HPDE6-E6E7 (cell line): ENCODE data around the gene FTO.
A peak's percentile ranks its signal among the peaks of the same experiment; 100 is the strongest.

Source experiments
- DNase-seq: peaks from one replicate; pipeline ENCODE4 v3.0.0; 2011; ENCODE audit warnings: missing footprints; ENCODE audit errors: extremely low spot score

Gene FTO

DNA sequence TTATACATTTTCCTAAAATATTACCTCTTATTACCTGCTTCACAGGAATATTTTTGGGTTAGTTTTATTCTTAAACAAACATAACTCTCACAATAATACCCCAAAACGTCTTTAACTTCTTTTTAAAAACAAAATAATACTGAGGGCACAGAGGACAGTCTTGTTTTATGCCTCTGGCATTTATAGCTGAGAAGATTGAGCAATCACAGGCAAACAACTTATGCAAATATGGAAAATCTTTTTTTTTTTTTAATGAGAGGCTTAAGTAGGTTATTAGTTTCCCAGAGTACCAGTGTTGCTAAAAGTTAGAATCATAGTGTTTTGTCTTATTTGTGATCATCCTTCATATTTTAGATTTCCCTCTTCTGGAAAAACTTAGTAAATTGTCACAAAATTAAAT is 195.0 kb downstream of the FTO start:
- DNase-seq, result no peak

GRCh38 chr16:53899431-53899830 is 195.5 kb downstream of the FTO start:
- DNase-seq, result no peak

DNA sequence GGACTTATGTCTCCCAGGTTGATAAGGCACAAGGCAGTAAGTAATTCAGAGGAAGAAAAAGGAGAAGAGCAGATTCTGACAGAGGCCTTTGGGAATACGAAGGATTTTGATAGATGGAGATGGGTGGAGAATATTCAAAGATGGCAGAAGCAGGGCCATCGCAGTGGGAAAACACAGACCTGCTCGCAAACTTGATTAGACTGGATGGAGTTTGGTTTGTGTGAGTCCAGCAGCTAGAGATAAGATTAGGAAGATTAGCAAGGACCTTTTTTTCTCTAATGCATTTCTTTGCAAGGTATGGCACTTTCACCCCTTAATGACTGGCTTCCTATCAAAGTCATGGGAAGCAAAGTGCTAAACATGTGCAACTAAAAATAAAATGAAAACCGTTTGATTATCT is 196.7 kb downstream of the FTO start:
- DNase-seq, result no peak

DNA sequence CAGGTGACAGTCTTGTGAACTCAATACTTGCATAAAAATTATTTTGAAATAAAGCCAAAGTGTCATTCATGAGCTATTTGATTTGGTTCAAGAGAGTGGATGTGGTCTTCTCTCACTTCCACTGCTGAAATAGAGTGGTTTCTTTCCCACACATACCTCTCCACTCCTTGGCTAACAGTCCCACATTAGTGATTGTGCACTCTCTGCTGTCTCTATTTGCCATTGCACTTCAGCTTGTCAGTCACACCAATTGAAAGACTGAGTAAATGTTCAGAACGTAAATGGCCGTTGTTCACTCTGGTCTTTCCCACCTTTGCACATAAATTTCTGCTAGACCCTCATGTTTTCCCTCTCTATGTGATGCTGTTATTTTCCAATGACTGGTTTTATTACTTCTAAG is 197.5 kb downstream of the FTO start:
- no peak for DNase-seq

DNA sequence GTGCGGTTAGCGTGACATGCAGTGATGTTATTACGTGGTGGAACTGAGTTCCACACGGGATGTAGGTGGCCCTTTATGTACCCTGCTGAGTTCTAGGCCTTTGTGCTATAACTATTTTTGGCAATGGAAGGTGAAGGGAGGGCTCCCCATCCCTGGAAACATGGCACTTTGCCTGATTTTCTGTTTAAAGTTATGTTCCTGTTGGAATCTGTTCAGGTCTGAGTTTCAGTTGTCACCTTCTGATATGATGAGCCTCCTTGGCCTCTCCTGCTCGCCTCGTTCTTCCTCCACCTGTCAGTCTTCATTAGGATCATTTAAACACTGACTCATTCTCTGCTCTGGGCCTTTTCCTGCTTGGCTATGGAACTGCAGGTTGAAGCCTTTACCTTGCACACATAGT is 200.6 kb downstream of the FTO start:
- DNase-seq, result peak; percentile 17

DNA sequence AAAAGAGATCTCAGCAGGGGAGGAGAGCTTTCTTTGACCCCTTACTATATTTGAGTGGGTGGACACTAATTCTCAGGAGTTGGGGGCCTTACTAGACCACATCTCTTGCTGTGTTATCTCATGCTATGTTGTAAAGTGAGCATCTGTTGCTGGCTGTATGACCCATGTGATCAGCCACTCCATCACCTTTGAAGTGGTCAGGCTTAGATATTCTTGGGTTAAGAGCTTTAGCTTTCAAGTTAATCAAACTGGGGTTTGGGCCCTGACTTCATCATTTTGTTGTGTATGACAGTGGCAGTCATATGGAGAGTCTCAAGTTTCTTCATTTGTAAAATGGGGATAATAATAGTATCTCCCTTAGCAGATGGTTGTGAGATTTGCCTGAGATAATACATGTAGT is 201.1 kb downstream of the FTO start:
- no peak for DNase-seq

- no peak for DNase-seq
Observed at GRCh38 chr16:53908731-53909130, 204.8 kb downstream of the FTO start.

DNA sequence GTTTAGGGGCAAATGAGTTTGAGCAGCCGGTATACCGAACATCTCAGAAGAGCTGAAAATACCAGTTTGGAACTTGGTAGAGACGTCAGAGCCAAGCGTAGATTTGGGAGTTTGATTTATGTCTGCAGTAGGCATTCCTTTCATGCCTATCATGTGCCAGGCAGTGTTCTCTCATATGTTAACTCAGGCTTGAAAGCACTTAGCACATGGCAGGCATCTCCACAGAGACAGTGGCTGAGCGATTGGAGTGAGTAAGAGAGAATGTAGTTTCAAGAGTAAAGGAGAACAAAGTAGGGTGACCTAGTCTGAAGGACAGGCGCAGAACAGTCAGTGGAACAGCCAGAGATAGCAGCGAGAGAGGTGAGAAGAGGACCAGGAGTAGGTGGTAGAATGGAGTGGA is 207.0 kb downstream of the FTO start:
- no peak for DNase-seq

GRCh38 chr16:53911513-53911912 is 207.6 kb downstream of the FTO start:
- DNase-seq, result no peak

GRCh38 chr16:53912155-53912554 is 208.2 kb downstream of the FTO start:
- peak; percentile 71 for DNase-seq

DNA sequence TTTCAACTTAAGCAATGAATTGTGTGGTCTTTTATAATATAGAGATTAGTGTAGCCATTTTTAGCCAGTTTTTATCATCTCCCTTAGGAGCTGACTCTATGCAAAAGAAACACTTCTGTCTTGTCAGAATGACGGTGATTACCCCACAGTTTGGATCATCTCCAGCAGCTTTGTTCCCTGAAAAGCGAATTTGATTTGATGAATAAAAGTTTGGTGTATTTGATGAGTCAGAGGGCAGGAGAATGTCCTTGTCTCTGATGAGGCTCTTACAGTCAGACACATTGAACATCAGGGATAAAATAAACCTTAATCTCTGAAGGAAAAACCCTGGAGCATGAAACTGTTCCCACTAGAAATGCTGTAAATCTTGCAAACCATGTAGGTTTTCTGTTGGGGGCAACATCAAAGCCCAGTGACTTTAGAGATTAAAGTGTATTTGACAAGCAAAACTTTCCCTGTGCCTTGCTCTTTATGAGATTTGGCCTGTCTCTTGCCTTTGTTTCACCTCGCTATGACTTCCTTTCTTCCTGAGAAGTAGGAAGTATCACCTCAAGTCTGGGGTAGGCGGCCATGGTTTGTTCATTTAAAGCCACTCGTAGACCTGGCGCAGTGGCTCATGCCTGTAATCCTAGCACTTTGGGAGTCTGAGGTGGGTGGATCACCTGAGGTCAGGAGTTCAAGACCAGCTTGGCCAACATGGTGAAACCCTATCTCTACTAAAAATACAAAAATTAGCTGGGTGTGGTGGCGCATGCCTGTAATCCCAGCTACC is 209.3 kb downstream of the FTO start:
- peak; percentile 31 for DNase-seq

DNA sequence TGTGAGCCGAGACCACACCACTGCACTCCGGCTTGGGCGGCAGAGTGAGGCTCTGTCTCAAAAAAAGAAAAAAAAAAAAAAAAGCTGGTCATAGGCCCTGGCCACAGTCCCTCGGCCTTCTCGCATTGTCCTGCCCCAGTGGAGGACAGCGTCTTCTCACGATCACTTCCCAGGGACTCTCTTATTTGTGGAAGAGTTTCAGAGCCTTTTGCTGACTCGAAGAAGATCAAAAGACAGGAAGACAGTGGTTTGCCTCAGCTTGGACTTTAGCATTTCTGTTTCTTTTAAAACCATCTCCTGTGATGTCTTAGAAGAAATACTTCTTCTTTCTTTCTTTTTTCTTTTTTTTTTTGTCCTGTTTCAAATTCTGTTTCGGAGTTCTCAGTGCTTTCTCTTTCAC is 210.0 kb downstream of the FTO start:
- no peak for DNase-seq

DNA sequence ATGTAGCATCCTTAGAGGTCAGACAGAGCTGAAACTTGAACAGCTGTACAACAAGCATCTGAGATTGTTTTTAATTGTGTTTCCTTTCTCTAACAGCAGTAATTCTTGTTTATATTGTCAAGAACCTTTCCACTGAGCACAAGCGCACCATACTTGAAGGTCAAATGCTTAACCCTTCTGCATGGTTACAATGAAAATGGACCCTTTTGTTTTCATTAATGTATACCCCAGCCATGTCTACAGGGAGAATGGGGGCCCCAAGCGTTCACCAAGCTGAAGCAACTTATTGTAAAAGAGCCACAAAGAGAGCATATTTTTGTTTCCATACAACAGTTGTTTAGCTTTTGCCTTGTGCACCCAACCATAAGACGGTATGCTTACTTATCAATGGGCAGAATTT is 210.8 kb downstream of the FTO start:
- no peak for DNase-seq

DNA sequence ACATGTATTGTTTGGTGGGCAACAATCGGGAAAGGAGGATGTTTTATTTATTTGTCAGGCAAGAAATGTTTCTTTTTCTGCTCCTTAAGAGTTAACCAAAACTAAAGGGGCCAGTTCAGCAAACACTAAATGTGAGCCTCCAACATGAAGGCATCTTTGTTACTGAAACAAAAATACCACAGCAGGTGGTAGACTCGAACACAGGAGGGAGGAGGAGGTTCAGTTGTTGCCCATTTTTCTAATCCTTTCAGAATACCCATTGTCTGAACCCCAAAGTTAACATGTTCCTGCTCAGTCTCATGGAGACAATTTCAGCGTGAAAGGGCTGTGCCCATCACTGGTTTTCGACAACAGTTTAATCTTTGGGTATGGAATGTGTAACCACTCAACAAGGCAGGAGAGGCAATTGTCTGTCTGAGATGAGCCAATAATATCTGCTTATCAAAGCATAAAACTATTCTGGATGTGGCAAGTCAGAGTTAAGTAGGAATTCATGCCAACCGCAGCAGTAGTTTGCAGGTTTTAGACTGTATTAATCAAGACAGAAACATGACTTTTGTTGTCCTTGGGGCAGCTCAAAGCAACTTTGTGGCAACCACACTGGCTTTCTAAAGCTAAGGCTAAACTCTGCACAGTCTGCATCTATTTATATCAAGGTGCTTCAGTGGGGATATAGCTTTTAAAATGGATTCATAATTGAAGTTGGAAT is 211.7 kb downstream of the FTO start:
- no peak for DNase-seq

GRCh38 chr16:53920988-53921387 is 217.0 kb downstream of the FTO start:
- DNase-seq, result no peak

DNA sequence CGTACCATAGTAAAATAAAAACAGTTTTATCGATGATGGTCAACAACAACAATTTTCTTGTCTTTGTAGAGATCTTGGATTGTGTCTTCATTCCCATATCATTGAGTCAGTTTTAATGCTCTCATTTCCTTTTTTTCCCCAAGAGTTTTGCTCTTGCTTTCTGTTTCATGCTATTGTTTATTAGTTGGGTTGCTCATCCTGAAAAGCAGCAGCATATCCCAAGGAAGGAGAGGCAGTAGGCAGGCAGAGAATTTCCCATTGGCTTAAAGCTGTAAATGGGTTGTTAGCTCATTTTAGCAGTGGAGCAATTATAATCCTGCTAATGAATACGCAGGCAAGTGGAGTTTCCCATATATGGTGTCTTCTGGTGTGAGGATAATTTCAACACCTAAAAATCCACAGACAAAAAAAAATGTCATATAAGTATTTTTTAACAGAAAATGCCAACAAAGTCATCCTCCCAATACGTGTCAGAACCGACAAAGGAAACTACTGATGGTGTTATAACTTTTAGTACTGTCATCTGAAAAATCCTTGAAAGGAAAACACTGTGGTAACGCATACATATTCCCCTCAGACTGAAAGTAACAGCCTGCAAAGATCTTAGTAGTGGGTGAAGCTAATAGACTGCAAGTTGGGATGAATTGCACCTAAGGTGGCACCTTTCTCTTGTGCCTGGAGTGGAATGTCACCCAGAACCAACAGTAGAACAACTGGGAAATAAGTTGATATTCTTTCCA is 218.3 kb downstream of the FTO start:
- no peak for DNase-seq

- DNase-seq, result no peak
Observed at GRCh38 chr16:53922807-53923571, 219.0 kb downstream of the FTO start.

DNA sequence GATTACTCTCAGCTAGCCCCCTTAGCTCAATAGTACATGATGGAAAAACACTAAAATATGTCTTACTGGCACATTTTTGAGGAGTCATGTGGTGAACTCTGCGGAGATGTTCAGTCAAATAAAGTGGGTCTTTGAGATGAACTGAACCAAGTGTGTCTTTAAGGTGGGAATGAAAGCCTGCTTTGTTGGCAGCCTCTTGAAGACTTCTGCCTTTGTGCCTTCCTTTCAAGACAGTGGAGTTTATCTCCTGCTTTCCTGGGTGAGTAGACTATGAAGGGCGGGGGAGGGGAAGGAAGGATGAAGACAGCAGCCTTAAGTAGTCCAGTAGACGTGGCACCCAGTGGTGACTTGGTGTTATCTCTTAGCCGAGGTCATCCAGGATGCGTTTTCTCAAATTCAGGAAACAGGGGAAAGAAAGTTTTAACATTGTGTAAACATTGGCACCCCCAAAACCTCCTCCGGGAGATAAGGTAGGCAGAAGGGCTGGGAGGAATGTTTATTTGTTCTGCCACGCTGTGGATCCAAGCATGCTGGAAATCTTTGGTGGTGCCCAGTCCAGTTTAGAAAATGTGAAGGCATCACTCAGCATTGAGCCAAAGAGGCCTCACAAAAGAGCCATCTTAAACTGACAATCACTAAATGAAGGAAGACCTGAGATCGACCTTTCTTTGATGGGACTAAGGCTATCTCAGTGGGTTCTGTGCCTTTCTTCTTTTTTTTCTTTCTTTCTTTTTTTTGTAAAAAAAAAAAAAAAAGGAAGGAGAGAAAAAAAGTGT is 220.6 kb downstream of the FTO start:
- no peak for DNase-seq

DNA sequence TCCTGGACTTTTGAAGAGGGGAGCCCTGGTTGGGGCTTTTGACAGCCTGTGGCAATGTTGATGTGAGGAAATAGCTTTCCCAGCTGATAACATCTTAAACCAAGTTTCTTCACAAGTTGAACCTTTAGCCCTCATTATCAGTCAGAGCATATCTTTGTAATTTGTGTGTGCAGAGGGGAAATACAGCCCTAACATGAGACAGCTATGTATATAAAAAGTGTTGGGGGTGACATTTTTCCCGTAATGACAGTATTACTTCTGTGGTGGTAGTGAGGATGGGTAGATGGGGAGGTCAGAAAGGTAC is 221.1 kb downstream of the FTO start:
- DNase-seq, result no peak

DNA sequence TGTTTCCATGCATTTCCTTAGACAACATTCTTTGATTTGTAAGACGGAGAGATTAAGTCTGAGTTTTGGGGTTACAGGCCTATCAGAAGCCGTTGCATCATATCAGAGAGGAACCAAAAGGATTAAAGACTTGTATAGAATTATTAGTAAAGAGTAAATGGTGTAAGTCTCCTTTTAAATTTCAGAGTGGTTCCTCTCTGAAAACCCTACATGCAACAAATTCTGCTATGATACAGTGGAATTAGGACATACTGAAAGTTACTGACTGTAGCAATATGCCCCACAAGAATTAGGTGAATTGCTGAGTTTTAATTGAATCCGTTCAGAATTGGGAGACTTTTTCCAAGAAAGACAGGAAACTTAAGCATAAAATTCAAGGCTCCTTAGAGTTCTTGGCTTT is 221.6 kb downstream of the FTO start:
- no peak for DNase-seq

GRCh38 chr16:53926209-53926608 is 222.3 kb downstream of the FTO start:
- no peak for DNase-seq

DNA sequence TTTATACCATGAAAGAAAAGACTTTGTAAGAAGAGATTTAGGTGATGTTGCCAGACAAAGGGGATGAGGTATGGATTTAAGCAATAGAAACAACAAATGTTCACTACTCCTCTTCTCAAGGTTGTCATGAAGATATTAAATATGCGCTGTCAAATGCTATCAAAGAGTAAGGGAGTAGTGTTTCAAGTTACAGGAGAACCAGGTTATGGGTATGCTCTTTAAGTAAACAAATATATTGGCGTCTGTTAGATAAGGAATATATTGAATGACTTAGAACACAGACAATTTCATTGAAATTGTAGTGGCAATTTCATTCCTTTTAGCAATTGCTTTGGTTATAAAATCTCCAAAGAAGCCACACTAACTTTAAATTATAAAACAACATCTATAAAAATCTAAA is 229.0 kb downstream of the FTO start:
- DNase-seq, result no peak
